NOMO-1 (cell line): ENCODE measurements around the gene RPL10.

Experiments
- DNase-seq, 2 experiments: peaks; one replicate each; lab custom pipeline; 2025; ENCODE audit not compliant: unreplicated experiment in 2 of 2; lab: John Stamatoyannopoulos, UW

Gene RPL10

GRCh38 chrX:154360155-154360713 is 37.9 kb upstream of the RPL10 start:
- DNase-seq = no peak

GRCh38 chrX:154362085-154362742 is 36.0 kb upstream of the RPL10 start:
- no peak for DNase-seq

GRCh38 chrX:154363706-154364439 is 34.3 kb upstream of the RPL10 start:
- DNase-seq = no peak

- no peak for DNase-seq
Observed at GRCh38 chrX:154365052-154365600, 33.1 kb upstream of the RPL10 start.

- no peak for DNase-seq
Observed at GRCh38 chrX:154365997-154366665, 32.0 kb upstream of the RPL10 start.

GRCh38 chrX:154366666-154367055 is 31.5 kb upstream of the RPL10 start:
- no peak for DNase-seq

GRCh38 chrX:154367474-154368308 is 30.5 kb upstream of the RPL10 start:
- no peak for DNase-seq

GRCh38 chrX:154368630-154369448 is 29.3 kb upstream of the RPL10 start:
- peak; percentile 83 to 93 for DNase-seq

GRCh38 chrX:154369449-154370299 is 28.5 kb upstream of the RPL10 start:
- DNase-seq = peak; percentile 26 to 56

- DNase-seq = no peak
Observed at GRCh38 chrX:154370300-154371016, 27.7 kb upstream of the RPL10 start.

GRCh38 chrX:154371017-154371788 is 27.0 kb upstream of the RPL10 start:
- DNase-seq = peak; percentile 75 to 82

- DNase-seq = no peak
Observed at GRCh38 chrX:154371789-154372300, 26.3 kb upstream of the RPL10 start.

- DNase-seq = no peak
Observed at GRCh38 chrX:154372612-154373022, 25.6 kb upstream of the RPL10 start.

GRCh38 chrX:154373340-154374306 is 24.6 kb upstream of the RPL10 start:
- DNase-seq = no peak

GRCh38 chrX:154374313-154375155 is 23.6 kb upstream of the RPL10 start, which contains the start of gene FLNA:
TSS of gene FLNA (minus strand) at chrX:154374634. CDS start at chrX:154371245, 3,389 bp downstream.
- DNase-seq = no peak
